Measurements from ENCODE around the gene TEX52. TPM values are rescaled to one million over a fixed set of nuclear protein-coding genes. Genes with fewer than 3 reads are reported as not detected.
"Not testable (repeated sequence)": the region's sequence is repeated elsewhere in the genome, so short reads cannot be mapped to it uniquely, and the experiment has no call there.

The TEX52 gene
- total RNA-seq, 1 experiment from 2014 or later, result not detected

GRCh38 chr12:2876431-2877046 is 19.7 kb upstream of the TEX52 start:
- H3K9me3 ChIP-seq (ENCODE audit: control insufficient read depth in 1 of 2, insufficient read depth in 1 of 2, low read depth in 1 of 2, low read length in 2 of 2), result no peaks in the 10 kb centered on the region
- no TSS peak for BruUV-seq (replicated peaks)
- H3K36me3 ChIP-seq (ENCODE audit: control insufficient read depth in 1 of 2, insufficient read depth in 2 of 2, low read length in 2 of 2), result peaks cover 22 to 26% of the 10 kb centered on the region in 2 experiments; a peak in 3 of 4 replicates
- intact Hi-C loops (cut with micrococcal nuclease), result no loop called here
- peaks cover 6 to 20% of the 10 kb centered on the region in 2 experiments for H3K4me1 ChIP-seq (ENCODE audit: control insufficient read depth in 1 of 2, insufficient read depth in 2 of 2, low read length in 2 of 2)
- H3K27me3 ChIP-seq (ENCODE audit: insufficient read depth, low read length), result no peaks in the 10 kb centered on the region
- RAD21 ChIA-PET (ENCODE audit: low non-redundant PET in 1 of 2, low total read pairs in 2 of 2, uncharacterized antibody in 2 of 2, unreplicated experiment in 2 of 2), result interaction anchor here in 1 of 2 experiments (0.7 kb wide), 1 partner anchor 435 kb away, joined by 4 read pairs; no protein-coding TSS in a partner anchor
- H3K9me2 ChIP-seq (ENCODE audit: insufficient read depth), result no peaks in the 10 kb centered on the region
- H3K27ac ChIP-seq (ENCODE audit: low read depth, low read length), result peak overlapping the region; percentile 77
- TF ChIP-seq ELF1 (IDR thresholded peaks at IDR 0.05; ENCODE audit: borderline replicate concordance, low read depth) (no peak), ZFX (IDR thresholded peaks at IDR 0.05) (peak; percentile 99)
- DNase-seq (ENCODE audit: low read depth, low spot score) (no peak), ATAC-seq (peak; percentile 75)
- H3K79me2 ChIP-seq (ENCODE audit: insufficient read depth, low read length), result peaks cover 88% of the 10 kb centered on the region
- H3K4me3 ChIP-seq (replicated peaks in 1 of 2; ENCODE audit: low read depth in 1 of 2, low read length in 2 of 2), result peak overlapping the region; percentile 92 to 96
- CTCF ChIA-PET, result interaction anchor here (0.7 to 1.5 kb wide), 5 partner anchors 9 to 165 kb away, joined by 3 to 11 read pairs (median 3); partner anchors contain the start of genes ITFG2 and TULP3
- H2AFZ ChIP-seq (ENCODE audit: low read depth, low read length, poor library complexity, severe bottlenecking), result peak overlapping the region; percentile 61
- no peaks in the 10 kb centered on the region for H4K20me1 ChIP-seq (ENCODE audit: insufficient read depth)
- H3K9ac ChIP-seq (ENCODE audit: low read length), result peak overlapping the region; percentile 92
- peak overlapping the region; percentile 79 for H3K4me2 ChIP-seq (ENCODE audit: low read length)
- POLR2A ChIA-PET, result interaction anchor here (1.1 to 1.3 kb wide), 2 partner anchors 8 to 23 kb away, joined by 3 to 5 read pairs; no protein-coding TSS in a partner anchor

- DNase-seq (ENCODE audit: low read depth, low spot score); H2AFZ ChIP-seq (ENCODE audit: low read depth, low read length, poor library complexity, severe bottlenecking); BruUV-seq (replicated peaks); ATAC-seq; H3K9me3 ChIP-seq (ENCODE audit: control insufficient read depth in 1 of 2, insufficient read depth in 1 of 2, low read depth in 1 of 2, low read length in 2 of 2); H3K4me1 ChIP-seq (ENCODE audit: control insufficient read depth in 1 of 2, insufficient read depth in 2 of 2, low read length in 2 of 2); H4K20me1 ChIP-seq (ENCODE audit: insufficient read depth); H3K9ac ChIP-seq (ENCODE audit: low read length); POLR2A ChIA-PET; H3K9me2 ChIP-seq (ENCODE audit: insufficient read depth); H3K27ac ChIP-seq (ENCODE audit: low read depth, low read length); H3K27me3 ChIP-seq (ENCODE audit: insufficient read depth, low read length); intact Hi-C loops (cut with micrococcal nuclease); H3K4me3 ChIP-seq (replicated peaks in 1 of 2; ENCODE audit: low read depth in 1 of 2, low read length in 2 of 2); H3K4me2 ChIP-seq (ENCODE audit: low read length): not testable (repeated sequence)
- RAD21 ChIA-PET (ENCODE audit: low non-redundant PET in 1 of 2, low total read pairs in 2 of 2, uncharacterized antibody in 2 of 2, unreplicated experiment in 2 of 2), result interaction anchor here in 1 of 2 experiments (0.7 kb wide), 1 partner anchor 13 kb away, joined by 3 read pairs; no protein-coding TSS in a partner anchor
- H3K36me3 ChIP-seq (ENCODE audit: control insufficient read depth in 1 of 2, insufficient read depth in 2 of 2, low read length in 2 of 2), result peaks cover 56 to 60% of the 10 kb centered on the region in 2 experiments
- H3K79me2 ChIP-seq (ENCODE audit: insufficient read depth, low read length), result peaks cover 32% of the 10 kb centered on the region
- CTCF ChIA-PET, result interaction anchor here (1.6 kb wide), 1 partner anchor 15 kb away, joined by 3 read pairs; no protein-coding TSS in a partner anchor
These were observed 12.3 kb upstream of the TEX52 start for GRCh38 chr12:2868986-2869632.

All from HCT116 (cell line).